ENCODE results near the gene OR2B3. TPM values are rescaled to one million over a fixed set of nuclear protein-coding genes. Genes with fewer than 3 reads are reported as not detected.

OR2B3 gene
- total RNA-seq, 1 donor from 2014 or later: not detected

GRCh38 chr6:29045075-29045474 is 42.0 kb downstream of the OR2B3 start, which contains the start of gene OR2W1:
Gene OR2W1, minus strand, starts transcription at chr6:29045175. Its CDS starts 0 bp downstream, at chr6:29045175.
- DNase-seq: no peak
- H3K9me3 Mint-ChIP-seq (ENCODE audit: unreplicated experiment): no peaks in the 10 kb centered on the region
- H3K27ac Mint-ChIP-seq (ENCODE audit: unreplicated experiment): no peak within 1 kb of the TSS
- H3K4me3 Mint-ChIP-seq (ENCODE audit: unreplicated experiment): no peak within 1 kb of the TSS
- no peaks in the 10 kb centered on the region for H3K27me3 Mint-ChIP-seq (ENCODE audit: unreplicated experiment)
- TF ChIP-seq, protein P1, sequence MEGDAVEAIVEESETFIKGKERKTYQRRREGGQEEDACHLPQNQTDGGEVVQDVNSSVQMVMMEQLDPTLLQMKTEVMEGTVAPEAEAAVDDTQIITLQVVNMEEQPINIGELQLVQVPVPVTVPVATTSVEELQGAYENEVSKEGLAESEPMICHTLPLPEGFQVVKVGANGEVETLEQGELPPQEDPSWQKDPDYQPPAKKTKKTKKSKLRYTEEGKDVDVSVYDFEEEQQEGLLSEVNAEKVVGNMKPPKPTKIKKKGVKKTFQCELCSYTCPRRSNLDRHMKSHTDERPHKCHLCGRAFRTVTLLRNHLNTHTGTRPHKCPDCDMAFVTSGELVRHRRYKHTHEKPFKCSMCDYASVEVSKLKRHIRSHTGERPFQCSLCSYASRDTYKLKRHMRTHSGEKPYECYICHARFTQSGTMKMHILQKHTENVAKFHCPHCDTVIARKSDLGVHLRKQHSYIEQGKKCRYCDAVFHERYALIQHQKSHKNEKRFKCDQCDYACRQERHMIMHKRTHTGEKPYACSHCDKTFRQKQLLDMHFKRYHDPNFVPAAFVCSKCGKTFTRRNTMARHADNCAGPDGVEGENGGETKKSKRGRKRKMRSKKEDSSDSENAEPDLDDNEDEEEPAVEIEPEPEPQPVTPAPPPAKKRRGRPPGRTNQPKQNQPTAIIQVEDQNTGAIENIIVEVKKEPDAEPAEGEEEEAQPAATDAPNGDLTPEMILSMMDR (IDR thresholded peaks at IDR 0.05; ENCODE audit: partially characterized antibody, unreplicated experiment): no peak
- no peaks in the 10 kb centered on the region for H3K4me1 Mint-ChIP-seq (ENCODE audit: low read depth, unreplicated experiment)
- no peaks in the 10 kb centered on the region for H3K36me3 Mint-ChIP-seq (ENCODE audit: unreplicated experiment)

Other genes with a start within 250 kb of the OR2B3 start
- gene TRIM27, start 163.3 kb downstream of the OR2B3 start, total RNA-seq (ENCODE audit: unreplicated experiment): 65.2 TPM
- gene ZNF311, start 82.0 kb downstream of the OR2B3 start, total RNA-seq (ENCODE audit: unreplicated experiment): 5.1 TPM
- gene OR2W1, start 42.1 kb downstream of the OR2B3 start, total RNA-seq (ENCODE audit: unreplicated experiment): not detected
- not detected for gene OR2J1, start 12.2 kb upstream of the OR2B3 start, total RNA-seq (ENCODE audit: unreplicated experiment)
- not detected for gene OR2J3, start 20.7 kb upstream of the OR2B3 start, total RNA-seq (ENCODE audit: unreplicated experiment)
- not detected for gene OR2J2, start 83.6 kb upstream of the OR2B3 start, total RNA-seq (ENCODE audit: unreplicated experiment)
- not detected for gene OR14J1, start 214.4 kb upstream of the OR2B3 start, total RNA-seq (ENCODE audit: unreplicated experiment)